PC-3 (cell line): Measurements from ENCODE around the gene SLC39A11. TPM values are rescaled to one million over a fixed set of nuclear protein-coding genes. Genes with fewer than 3 reads are reported as not detected.
A peak's percentile ranks its signal among the peaks of the same experiment; 100 is the strongest.

ENCODE experiments used
- ATAC-seq: fragments of 200-7000 bp; cut with Tn5 transposase; 2 replicates; pipeline ENCODE4 v1.9.1; 2020; ENCODE audit warnings: mild to moderate bottlenecking, moderate library complexity
- BruUV-seq: library from RNA; stranded (reverse); fragments of 400-500 nt; replicated peaks from 2 replicates; lab custom pipeline; 2021; lab: Mats Ljungman, UMichigan
- CTCF ChIA-PET: fragments of 300-600 bp; sonication (Branson Sonifier 250); formaldehyde crosslinking; loops from one replicate; lab custom pipeline; 2022; ENCODE audit warnings: antibody characterized with exemption; lab: Charles Lee
- POLR2A ChIA-PET: fragments of 300-600 bp; sonication (Branson Sonifier 250); formaldehyde crosslinking; loops from one replicate; lab custom pipeline; 2022; ENCODE audit warnings: antibody characterized with exemption; ENCODE audit not compliant: unreplicated experiment; lab: Charles Lee
- DNase-seq: peaks from one replicate; pipeline ENCODE4 v3.0.0-alpha.2; 2015
- H2AFZ ChIP-seq: fragments of 300-600 bp; sonication (generic); 2 replicates; pipeline ENCODE4 v1.6.0; 2016; ENCODE audit warnings: antibody characterized with exemption, low read length
- H3F3A ChIP-seq: fragments of 300-600 bp; sonication (generic); one replicate; pipeline ENCODE4 v1.6.0; 2017; ENCODE audit warnings: antibody characterized with exemption, low read length, control low read depth, mild to moderate bottlenecking; ENCODE audit not compliant: unreplicated experiment
- H3K27ac ChIP-seq: fragments of 300-600 bp; sonication (generic); 2 replicates; pipeline ENCODE4 v1.5.1; 2016; ENCODE audit warnings: mild to moderate bottlenecking, low read length
- H3K27me3 ChIP-seq: fragments of 300-600 bp; sonication (generic); 2 replicates; pipeline ENCODE4 v1.6.1; 2016; ENCODE audit warnings: low read length, mixed read lengths
- H3K36me3 ChIP-seq: fragments of 300-600 bp; sonication (generic); 2 replicates; pipeline ENCODE4 v1.6.1; 2016; ENCODE audit warnings: low read depth, mixed run types, low read length, mixed read lengths
- H3K4me1 ChIP-seq: fragments of 300-600 bp; sonication (generic); 2 replicates; pipeline ENCODE4 v1.5.1; 2016; ENCODE audit warnings: low read length; ENCODE audit not compliant: insufficient read depth
- H3K4me2 ChIP-seq: fragments of 300-600 bp; sonication (generic); 2 replicates; pipeline ENCODE4 v1.6.0; 2016; ENCODE audit warnings: low read length
- H3K4me3 ChIP-seq: fragments of 300-600 bp; sonication (generic); 2 replicates; pipeline ENCODE4 v1.5.1; 2016; ENCODE audit warnings: mild to moderate bottlenecking, low read length, mixed read lengths
- H3K79me2 ChIP-seq: fragments of 300-600 bp; sonication (generic); 2 replicates; pipeline ENCODE4 v1.6.1; 2017; ENCODE audit warnings: low read length, mixed read lengths
- H3K9ac ChIP-seq: fragments of 300-600 bp; sonication (generic); 2 replicates; pipeline ENCODE4 v1.6.0; 2016; ENCODE audit warnings: mild to moderate bottlenecking, low read length
- H3K9me2 ChIP-seq: fragments of 300-600 bp; sonication (generic); replicated peaks from 2 replicates; pipeline ENCODE4 v1.6.1; 2016; ENCODE audit warnings: mixed run types, low read length, mixed read lengths
- H3K9me3 ChIP-seq: fragments of 300-600 bp; sonication (generic); 2 replicates; pipeline ENCODE4 v1.6.1; 2016; ENCODE audit warnings: low read length, mixed read lengths
- H4K20me1 ChIP-seq: fragments of 300-600 bp; sonication (generic); 2 replicates; pipeline ENCODE4 v1.6.1; 2016; ENCODE audit warnings: low read length, mixed read lengths
- EZH2 ChIP-seq: fragments of 300-600 bp; sonication (generic); IDR thresholded peaks from one replicate; pipeline ENCODE4 v1.6.1; 2017; ENCODE audit warnings: antibody characterized with exemption, mild to moderate bottlenecking, low read length; ENCODE audit not compliant: unreplicated experiment
- EZH2phosphoT487 ChIP-seq: fragments of 300-600 bp; sonication (generic); IDR thresholded peaks from 2 replicates; pipeline ENCODE4 v1.6.1; 2018; ENCODE audit warnings: mild to moderate bottlenecking, antibody characterized with exemption, low read length, borderline replicate concordance
- intact Hi-C: fragments of 100-400 bp; cut with micrococcal nuclease; formaldehyde crosslinking; loops from 2 replicates; pipeline ENCODE4 v1.9.0; 2023
- total RNA-seq: library from RNA; depleted of rRNA; stranded (reverse); fragments of >200 nt; gene quantifications from 2 replicates; pipeline ENCODE4 v1.2.3, GENCODE V29; 2014
- TF ChIP-seq, protein P1 (sequence below): fragments of 300-600 bp; sonication (generic); conservative IDR thresholded peaks from 2 replicates; pipeline ENCODE4 v1.5.1; 2017; ENCODE audit warnings: antibody characterized with exemption, low read depth, mild to moderate bottlenecking, low read length

The SLC39A11 gene
- total RNA-seq, 1 experiment from 2014 or later = 37.7 TPM

DNA sequence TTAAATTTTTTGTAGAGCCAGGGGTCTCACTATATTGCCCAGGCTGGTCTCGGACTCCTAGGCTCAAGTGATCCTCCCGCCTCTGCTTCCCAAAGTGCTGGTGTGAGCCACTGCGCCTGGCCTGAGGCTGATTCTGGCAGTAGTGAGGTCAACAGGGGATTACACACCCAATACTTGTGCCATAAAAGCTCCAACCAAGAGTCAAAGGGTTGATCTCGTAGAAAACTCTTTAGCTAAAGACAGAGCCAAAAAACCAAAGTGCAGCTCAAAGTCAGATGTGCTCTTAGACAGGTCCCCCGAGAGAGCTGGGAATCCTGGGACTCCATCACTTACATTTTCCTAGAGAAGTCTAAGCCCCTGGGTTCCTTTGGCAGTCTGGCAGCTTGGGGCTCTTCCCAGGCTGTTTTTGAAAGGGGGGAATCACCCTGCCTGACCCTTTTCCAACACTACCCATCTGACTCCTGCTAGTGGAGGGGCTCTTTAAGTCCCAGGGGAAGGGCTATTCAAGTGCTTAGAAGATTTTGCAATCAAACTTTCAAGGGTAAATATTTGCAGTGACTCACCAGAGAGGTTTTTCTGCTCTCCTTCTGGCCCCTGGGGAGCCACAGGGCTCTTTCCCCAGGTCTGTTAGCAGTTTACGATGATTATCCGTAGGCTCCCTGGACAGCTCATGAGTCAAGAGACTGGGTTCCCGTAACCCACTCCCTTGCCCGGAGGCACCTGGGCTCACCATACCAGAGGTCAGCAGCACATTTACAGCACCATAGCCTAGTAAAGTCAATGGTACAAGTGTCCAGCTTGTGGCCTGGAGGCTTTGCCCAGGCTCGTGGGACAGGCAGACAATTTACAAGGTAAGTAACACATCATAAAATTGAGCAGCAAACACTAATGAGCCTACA lies 408.7 kb downstream of the SLC39A11 start:
- BruUV-seq = TSS peak; percentile 35

DNA sequence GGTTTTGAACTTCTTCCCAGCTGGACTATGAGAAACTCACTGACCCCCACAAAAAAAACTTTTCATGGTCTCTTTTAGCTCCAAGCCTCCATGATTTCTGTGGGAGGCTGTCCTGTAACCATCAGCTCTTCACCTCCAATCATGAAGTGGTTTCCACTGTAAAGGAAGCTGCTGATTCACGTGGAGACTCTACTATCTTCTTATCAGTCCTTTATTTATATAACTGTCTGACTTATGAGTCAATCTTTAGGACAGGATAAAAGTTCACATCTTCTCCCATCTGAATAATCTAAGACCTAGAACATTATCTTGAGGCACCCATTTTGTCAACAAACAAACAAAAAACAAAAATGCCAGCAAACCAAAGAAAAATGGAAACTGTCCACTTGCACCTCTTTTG lies 409.9 kb downstream of the SLC39A11 start:
- ATAC-seq = no peak
- no peaks in the 10 kb centered on the region for H3K9me3 ChIP-seq
- H3K79me2 ChIP-seq = no peaks in the 10 kb centered on the region
- peak overlapping the region; percentile 97 for H3K27ac ChIP-seq
- BruUV-seq = no TSS peak
- TF ChIP-seq, protein P1, sequence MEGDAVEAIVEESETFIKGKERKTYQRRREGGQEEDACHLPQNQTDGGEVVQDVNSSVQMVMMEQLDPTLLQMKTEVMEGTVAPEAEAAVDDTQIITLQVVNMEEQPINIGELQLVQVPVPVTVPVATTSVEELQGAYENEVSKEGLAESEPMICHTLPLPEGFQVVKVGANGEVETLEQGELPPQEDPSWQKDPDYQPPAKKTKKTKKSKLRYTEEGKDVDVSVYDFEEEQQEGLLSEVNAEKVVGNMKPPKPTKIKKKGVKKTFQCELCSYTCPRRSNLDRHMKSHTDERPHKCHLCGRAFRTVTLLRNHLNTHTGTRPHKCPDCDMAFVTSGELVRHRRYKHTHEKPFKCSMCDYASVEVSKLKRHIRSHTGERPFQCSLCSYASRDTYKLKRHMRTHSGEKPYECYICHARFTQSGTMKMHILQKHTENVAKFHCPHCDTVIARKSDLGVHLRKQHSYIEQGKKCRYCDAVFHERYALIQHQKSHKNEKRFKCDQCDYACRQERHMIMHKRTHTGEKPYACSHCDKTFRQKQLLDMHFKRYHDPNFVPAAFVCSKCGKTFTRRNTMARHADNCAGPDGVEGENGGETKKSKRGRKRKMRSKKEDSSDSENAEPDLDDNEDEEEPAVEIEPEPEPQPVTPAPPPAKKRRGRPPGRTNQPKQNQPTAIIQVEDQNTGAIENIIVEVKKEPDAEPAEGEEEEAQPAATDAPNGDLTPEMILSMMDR = no peak
- TF ChIP-seq EZH2phosphoT487 (no peak), EZH2 (no peak)
- DNase-seq = peak; percentile 50
- peaks cover 17% of the 10 kb centered on the region for H3F3A ChIP-seq
- no peaks in the 10 kb centered on the region for H3K9me2 ChIP-seq
- H2AFZ ChIP-seq = no peak overlapping the region
- no peaks in the 10 kb centered on the region for H3K36me3 ChIP-seq
- POLR2A ChIA-PET = interaction anchor here (0.6 kb wide), 1 partner anchor 94 kb away, joined by 5 read pairs; no protein-coding TSS in a partner anchor
- H3K4me1 ChIP-seq = peaks cover 55% of the 10 kb centered on the region
- no peak overlapping the region for H3K4me3 ChIP-seq
- H4K20me1 ChIP-seq = no peaks in the 10 kb centered on the region
- H3K4me2 ChIP-seq = peak overlapping the region; percentile 76
- intact Hi-C loops = loop anchor here (5.0 kb wide), 1 partner anchor 50 kb away; no protein-coding TSS in a partner anchor
- H3K27me3 ChIP-seq = no peaks in the 10 kb centered on the region
- CTCF ChIA-PET = interaction anchor here (0.6 to 1.1 kb wide), 2 partner anchors 9 to 44 kb away, joined by 3 to 5 read pairs; no protein-coding TSS in a partner anchor
- H3K9ac ChIP-seq = peak overlapping the region; percentile 88

More for the DNA sequence above, 408.7 kb downstream of the SLC39A11 start:
- Histone ChIP-seq H4K20me1 (no peaks in the 10 kb centered on the region), H3K4me3 (peak overlapping the region; percentile 38; the same call in 1 of the 2 replicates), H3K4me2 (peak overlapping the region; percentile 76), H3K9me3 (no peaks in the 10 kb centered on the region), H3K79me2 (no peaks in the 10 kb centered on the region), H3K4me1 (peaks cover 44% of the 10 kb centered on the region), H3K27ac (peak overlapping the region; percentile 97), H3K9me2 (no peaks in the 10 kb centered on the region), H3K27me3 (no peaks in the 10 kb centered on the region), H3K36me3 (no peaks in the 10 kb centered on the region), H3K9ac (peak overlapping the region; percentile 88), H2AFZ (no peak overlapping the region), H3F3A (peaks cover 17% of the 10 kb centered on the region)
- ATAC-seq (peak; percentile 95), DNase-seq (peak; percentile 100)
- ChIA-PET POLR2A (interaction anchor here (0.8 to 1.4 kb wide), 3 partner anchors 32 to 95 kb away, joined by 4 to 9 read pairs (median 5); no protein-coding TSS in a partner anchor), CTCF (interaction anchor here (0.6 to 1.7 kb wide), 8 partner anchors 22 to 676 kb away, joined by 3 to 10 read pairs (median 4); no protein-coding TSS in a partner anchor)
- intact Hi-C loops = loop anchor here (1.0 to 5.0 kb wide), 6 partner anchors 16 to 95 kb away; no protein-coding TSS in a partner anchor
- TF ChIP-seq, protein P1 = no peak
- TF ChIP-seq EZH2 = no peak
